ENCODE data around the gene C11orf21.

C11orf21 gene

DNA sequence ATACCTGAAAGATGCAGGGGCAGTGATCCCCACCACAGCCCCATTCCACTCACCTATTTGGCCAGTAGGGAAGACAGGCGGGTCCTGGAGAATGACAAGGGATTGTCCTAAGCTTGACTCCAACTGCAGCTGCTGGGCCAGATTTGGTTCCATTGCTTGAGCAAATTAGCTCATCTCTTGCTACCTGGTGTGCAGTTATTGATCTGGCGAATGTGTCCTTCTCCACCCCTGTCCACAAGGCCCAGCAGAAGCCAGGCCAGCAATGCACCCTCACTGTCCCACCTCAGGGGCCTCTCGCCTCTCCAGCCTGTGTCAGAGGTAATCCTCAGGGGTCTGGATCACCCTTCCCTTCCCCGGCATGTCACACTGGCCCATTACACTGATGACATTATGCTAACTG, 23.4 kb upstream of the C11orf21 start:
- intact Hi-C loops (cut with DNase I): no loop called here
- DNase-seq: no peak

DNA sequence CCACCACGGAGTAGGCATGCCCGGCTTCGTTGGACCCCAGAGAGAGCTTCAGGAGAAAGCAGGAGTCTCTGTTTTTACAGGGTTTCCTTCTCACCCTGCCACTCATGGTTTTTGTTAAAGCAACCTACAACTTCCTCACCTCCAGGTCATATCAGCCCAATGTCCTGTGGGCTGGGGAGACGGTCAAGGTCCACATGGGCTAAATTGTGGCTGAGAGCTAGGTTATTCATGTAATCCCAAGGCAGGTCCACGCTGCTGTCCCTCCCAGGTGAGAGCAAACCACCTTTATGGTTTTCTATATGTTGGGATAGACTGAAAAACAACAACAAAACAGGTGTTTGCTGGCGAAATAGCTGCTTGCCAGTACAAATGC, 19.6 kb upstream of the C11orf21 start:
- DNase-seq: peak in 1 of 10 donors; percentile 27
- intact Hi-C loops (cut with DNase I): no loop called here

- peak in 3 of 10 donors; percentile 50 to 64 (median 60) for DNase-seq
- intact Hi-C loops (cut with DNase I): no loop called here
Observed at GRCh38 chr11:2320568-2321310, 19.0 kb upstream of the C11orf21 start.

- DNase-seq: peak in 2 of 10 donors; percentile 42 to 59
- intact Hi-C loops (cut with DNase I): loop anchor here (5.0 kb wide), 1 partner anchor 52 kb away; no protein-coding TSS in a partner anchor
Observed at GRCh38 chr11:2319791-2320472, 18.2 kb upstream of the C11orf21 start.

- intact Hi-C loops (cut with DNase I): loop anchor here (5.0 kb wide), 1 partner anchor 54 kb away; no protein-coding TSS in a partner anchor
Observed at GRCh38 chr11:2318707-2319106, 17.0 kb upstream of the C11orf21 start.

GRCh38 chr11:2318123-2318522, 16.4 kb upstream of the C11orf21 start:
- intact Hi-C loops (cut with DNase I): loop anchor here (5.0 kb wide), 1 partner anchor 54 kb away; no protein-coding TSS in a partner anchor
- no peak for DNase-seq

More at GRCh38 chr11:2318707-2319106, 17.0 kb upstream of the C11orf21 start:
- DNase-seq: peak in 1 of 10 donors; percentile 29

DNA sequence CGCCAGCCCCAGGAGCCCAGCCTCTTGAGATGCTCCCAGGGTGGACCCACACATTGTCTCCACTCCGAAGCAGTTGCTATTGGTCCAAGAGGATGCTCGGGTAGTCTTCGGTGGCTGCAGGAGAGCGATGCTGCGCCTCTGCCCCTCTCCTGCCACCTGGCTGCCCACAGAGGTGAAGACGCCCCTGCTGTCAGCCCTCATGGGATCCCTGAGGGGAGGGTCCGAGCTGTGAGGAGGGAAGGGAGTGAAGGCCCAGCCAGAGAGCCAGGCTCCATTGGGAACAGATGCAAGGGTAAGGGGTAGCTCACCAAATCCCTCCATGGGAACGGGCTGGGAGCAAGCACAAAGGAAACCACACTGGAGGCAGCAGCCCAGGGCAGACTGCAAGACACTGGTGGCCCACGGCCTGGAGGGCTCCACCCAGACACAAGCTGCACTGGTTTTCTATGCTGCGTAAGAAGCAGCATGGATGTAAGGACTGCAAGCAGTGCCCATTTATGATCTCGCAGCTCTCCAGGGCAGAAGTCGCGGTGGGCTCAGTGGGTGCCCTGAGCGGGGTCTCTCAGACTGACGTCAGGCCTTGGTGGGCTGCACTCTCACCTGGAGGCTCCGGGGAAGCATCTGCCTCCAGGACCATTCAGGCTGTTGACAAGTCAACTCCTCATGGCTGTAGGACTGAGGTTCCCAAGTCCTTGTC, 15.8 kb upstream of the C11orf21 start:
- peak in 2 of 10 donors; percentile 56 to 58 for DNase-seq
- intact Hi-C loops (cut with DNase I): loop anchor here (5.0 kb wide), 1 partner anchor 55 kb away; no protein-coding TSS in a partner anchor

DNA sequence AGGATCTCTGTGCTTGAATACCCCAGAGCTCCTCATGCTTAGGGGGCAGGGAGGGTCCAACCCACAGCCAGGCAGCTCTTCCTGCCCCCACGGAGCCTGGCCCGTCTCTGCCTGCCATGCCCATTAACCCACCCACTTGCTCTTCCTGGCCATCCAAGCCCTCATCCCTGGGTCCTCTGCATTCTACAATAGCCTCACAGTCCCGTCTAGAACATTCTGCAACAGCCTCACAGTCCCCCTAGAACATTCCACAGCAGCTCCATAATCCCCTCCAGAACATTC, 15.2 kb upstream of the C11orf21 start:
- intact Hi-C loops (cut with DNase I): loop anchor here (5.0 kb wide), 1 partner anchor 55 kb away; no protein-coding TSS in a partner anchor
- DNase-seq: no peak

- peak in 2 of 10 donors; percentile 59 to 65 for DNase-seq
- intact Hi-C loops (cut with DNase I): loop anchor here (5.0 kb wide), 1 partner anchor 56 kb away; no protein-coding TSS in a partner anchor
Observed at GRCh38 chr11:2316169-2316962, 14.6 kb upstream of the C11orf21 start.

GRCh38 chr11:2315395-2316168, 13.9 kb upstream of the C11orf21 start:
- peak in 2 of 10 donors; percentile 80 to 81 for DNase-seq
- intact Hi-C loops (cut with DNase I): loop anchor here (5.0 kb wide), 1 partner anchor 57 kb away; no protein-coding TSS in a partner anchor

DNA sequence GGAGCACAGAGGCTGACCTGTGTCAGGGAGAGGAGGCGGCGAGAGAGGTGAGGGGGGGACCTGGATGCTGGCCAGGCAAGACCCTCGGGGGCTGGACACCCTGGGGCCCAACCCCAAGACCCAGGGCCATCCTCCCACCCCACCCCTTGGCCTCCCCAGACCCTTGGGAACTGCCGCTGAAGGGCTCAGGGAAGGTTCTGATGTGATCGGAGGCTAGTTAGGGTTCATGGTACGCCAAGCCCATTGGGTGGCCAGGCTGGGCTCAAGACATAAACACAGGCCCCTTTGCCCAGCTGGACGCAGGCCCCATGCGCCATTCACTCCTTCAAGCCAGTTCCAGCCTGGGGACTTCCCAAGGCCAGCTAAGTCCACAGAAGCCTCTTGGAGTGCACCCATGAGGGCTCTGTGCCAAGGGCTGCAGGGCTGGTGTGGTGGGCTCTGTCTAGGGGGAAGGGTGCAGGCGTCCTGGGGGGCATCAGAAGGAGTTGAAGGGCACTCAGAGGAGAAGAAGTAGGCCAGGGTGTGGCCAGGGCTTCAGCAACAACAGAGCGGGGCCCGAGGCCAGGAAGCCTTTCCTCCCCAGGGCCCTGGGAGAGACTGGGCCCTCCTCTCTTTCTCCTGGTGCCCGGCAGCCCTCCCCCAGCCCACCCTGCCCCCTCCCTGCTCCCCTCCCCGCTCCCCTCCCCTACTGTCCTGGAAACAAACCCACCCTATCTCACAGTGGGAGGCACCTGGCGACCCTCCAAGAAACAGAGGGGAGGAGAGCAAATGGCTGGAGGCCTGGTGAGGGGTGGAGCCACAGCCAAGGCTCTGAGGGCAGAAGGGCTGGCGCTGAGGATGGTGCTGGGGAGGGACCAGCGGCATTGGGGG, 13.0 kb upstream of the C11orf21 start:
- intact Hi-C loops (cut with DNase I): loop anchor here (5.0 kb wide), 1 partner anchor 58 kb away; no protein-coding TSS in a partner anchor
- peak; percentile 56 to 92 (median 64) for DNase-seq

DNA sequence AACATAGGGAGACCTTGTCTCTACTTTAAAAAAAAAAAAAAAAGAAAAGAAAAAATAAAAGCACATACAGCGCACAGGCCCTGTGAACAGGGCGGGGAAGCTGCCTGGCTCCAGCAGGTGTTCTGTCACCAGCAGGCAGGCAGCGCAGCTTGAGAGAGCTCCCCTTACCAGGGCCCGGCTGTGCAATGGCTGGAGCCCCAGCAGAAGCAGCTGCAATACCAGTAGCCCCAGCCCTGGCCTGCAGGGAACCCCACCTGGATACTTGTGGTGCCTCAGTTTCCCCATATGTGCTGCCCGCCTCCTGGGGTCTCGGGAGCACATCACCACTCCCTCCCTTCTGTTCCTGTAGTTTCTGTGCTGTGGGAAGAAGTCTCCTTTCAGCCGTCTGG, 12.4 kb upstream of the C11orf21 start:
- DNase-seq: peak in 3 of 10 donors; percentile 49 to 84 (median 69)
- intact Hi-C loops (cut with DNase I): no loop called here

DNA sequence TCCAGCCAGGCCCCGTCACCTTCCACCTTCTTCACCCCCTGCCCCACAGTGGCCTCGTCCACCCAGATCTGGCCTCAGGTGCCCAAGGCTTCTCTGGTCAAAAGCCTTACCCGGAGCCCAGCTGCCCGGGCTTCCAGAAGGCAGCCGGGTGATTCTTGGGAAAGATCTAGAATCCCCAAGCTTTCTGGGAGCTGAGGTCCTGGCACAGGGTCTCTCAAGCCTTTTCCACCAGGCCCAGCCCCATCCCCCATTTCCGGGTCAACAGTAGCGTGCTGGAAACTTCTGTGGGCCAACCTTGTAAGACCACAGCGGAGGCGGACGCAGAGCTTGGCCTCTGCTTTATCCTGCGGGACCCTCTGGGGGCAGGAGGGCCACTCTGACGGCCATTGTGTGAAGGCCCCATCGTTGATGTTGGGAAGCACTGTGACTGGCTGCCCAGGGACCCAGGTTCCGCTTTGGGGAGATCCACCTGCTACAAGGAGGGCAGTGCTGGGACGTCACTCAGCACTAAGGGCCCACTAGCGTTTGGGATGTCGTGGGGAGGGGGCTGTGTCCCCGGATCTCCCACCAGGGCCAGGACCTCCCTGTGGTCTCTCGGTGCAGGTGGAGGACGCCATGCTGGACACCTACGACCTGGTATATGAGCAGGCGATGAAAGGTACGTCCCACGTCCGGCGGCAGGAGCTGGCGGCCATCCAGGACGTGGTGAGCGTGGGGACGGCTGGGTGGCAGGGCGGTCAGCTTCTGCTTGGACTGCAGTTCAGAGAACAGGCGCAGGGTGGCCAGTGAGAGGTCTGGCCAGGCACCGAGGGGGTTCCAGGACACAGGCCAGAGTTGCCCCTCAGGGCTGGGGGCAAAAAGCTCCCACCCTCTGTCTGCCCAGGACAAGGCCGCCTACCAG, 11.6 kb upstream of the C11orf21 start:
- intact Hi-C loops (cut with DNase I): no loop called here
- DNase-seq: peak in 2 of 10 donors; percentile 76

DNA sequence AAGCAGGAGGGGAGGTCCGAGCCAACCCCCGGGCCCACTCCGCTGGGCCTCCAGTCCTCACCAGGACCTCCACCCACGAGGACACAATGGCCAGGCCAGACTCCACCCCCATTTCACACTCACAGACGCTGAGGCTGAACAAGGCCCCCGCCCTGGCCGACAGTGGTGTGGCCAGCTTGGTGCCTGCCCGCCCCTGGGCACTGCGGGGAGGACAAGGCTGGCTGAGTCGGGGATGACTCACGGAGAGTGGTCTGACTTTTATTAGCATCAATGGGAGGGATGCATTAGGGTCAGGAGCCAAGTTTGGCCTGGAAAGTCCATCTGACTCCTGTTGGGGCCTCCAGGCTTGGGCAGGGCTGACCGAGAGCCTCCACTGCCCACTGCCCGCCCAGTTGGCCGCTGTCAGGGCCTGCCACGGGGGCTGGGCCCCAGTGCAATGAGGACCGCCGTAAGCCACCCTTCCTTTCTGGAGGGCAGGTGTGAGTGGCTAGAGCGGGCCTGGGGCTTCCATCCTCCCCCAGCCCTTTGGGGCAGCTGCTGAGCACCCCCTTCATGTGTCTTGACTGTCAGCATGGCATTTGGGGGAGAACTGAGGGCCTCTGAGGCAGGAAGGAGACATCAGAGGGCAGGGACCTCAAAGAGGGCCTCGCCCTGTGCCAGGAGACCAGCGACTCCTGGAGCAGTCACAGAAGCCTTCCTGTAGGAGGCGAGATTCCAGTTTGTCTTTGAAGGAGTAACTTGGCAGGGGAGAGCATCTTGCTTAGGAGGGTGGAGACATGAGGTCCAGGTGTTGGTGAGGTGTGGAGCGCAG, 10.7 kb upstream of the C11orf21 start:
- DNase-seq: peak in 1 of 10 donors; percentile 75
- intact Hi-C loops (cut with DNase I): no loop called here

GRCh38 chr11:2311353-2312133, 9.8 kb upstream of the C11orf21 start:
- DNase-seq: peak in 2 of 10 donors; percentile 70 to 81
- intact Hi-C loops (cut with DNase I): no loop called here

Measured in posterior cingulate gyrus (tissue), 11 donors.